ENCODE results near the gene PODXL2. TPM values are rescaled to one million over a fixed set of nuclear protein-coding genes. Genes with fewer than 3 reads are reported as not detected.

The PODXL2 gene
- total RNA-seq, 1 experiment from 2014 or later: 5.7 TPM

GRCh38 chr3:127714866-127715265 lies 85.9 kb downstream of the PODXL2 start:
- BruUV-seq (replicated peaks): no TSS peak
- no peak for DNase-seq (ENCODE audit: low read depth, low spot score)
- ChIA-PET RAD21 (ENCODE audit: low non-redundant PET in 1 of 2, low total read pairs in 2 of 2, uncharacterized antibody in 2 of 2, unreplicated experiment in 2 of 2) (no interaction called here), POLR2A (no interaction called here), CTCF (no interaction called here)
- Histone ChIP-seq H3K36me3 (ENCODE audit: control insufficient read depth in 1 of 2, insufficient read depth in 2 of 2, low read length in 2 of 2) (no peaks in the 10 kb centered on the region), H3K4me1 (ENCODE audit: control insufficient read depth in 1 of 2, insufficient read depth in 2 of 2, low read length in 2 of 2) (peaks cover 0 to 8% of the 10 kb centered on the region in 2 experiments; a peak in 1 of 4 replicates), H4K20me1 (ENCODE audit: insufficient read depth) (no peaks in the 10 kb centered on the region), H3K79me2 (ENCODE audit: insufficient read depth, low read length) (no peaks in the 10 kb centered on the region), H2AFZ (ENCODE audit: low read depth, low read length, poor library complexity, severe bottlenecking) (no peak overlapping the region), H3K9ac (ENCODE audit: low read length) (no peak overlapping the region), H3K27me3 (ENCODE audit: insufficient read depth, low read length) (no peaks in the 10 kb centered on the region), H3K9me2 (ENCODE audit: insufficient read depth) (no peaks in the 10 kb centered on the region), H3K4me3 (replicated peaks in 1 of 2; ENCODE audit: low read depth in 1 of 2, low read length in 2 of 2) (no peak overlapping the region), H3K9me3 (ENCODE audit: control insufficient read depth in 1 of 2, insufficient read depth in 1 of 2, low read depth in 1 of 2, low read length in 2 of 2) (no peaks in the 10 kb centered on the region), H3K27ac (ENCODE audit: low read depth, low read length) (no peak overlapping the region), H3K4me2 (ENCODE audit: low read length) (no peak overlapping the region)
- no peak for ATAC-seq
- no peak for TF ChIP-seq MAX (IDR thresholded peaks at IDR 0.05)
- TF ChIP-seq TCF7L2 (IDR thresholded peaks at IDR 0.05; ENCODE audit: borderline replicate concordance, extremely low read depth, insufficient read depth, insufficient read length): no peak
- no peak for TF ChIP-seq CEBPB (IDR thresholded peaks at IDR 0.05; ENCODE audit: low read depth)
- TF ChIP-seq ZFX (IDR thresholded peaks at IDR 0.05): no peak
- TF ChIP-seq CTCF (IDR thresholded peaks at IDR 0.05 in 2 of 3, conservative IDR thresholded peaks at IDR 0.05 in 1 of 3; ENCODE audit: borderline replicate concordance in 1 of 3, insufficient read depth in 1 of 3, low read depth in 2 of 3, low read length in 2 of 3): no peak
- TF ChIP-seq RAD21 (IDR thresholded peaks at IDR 0.05; ENCODE audit: low read depth): no peak
- no peak for TF ChIP-seq POLR2AphosphoS5 (IDR thresholded peaks at IDR 0.05; ENCODE audit: low read depth, low read length)
- intact Hi-C loops (cut with micrococcal nuclease): no loop called here

- H3K27ac ChIP-seq (ENCODE audit: low read depth, low read length): no peak overlapping the region
- no peak for TF ChIP-seq MAX (IDR thresholded peaks at IDR 0.05)
- TF ChIP-seq FOSL1 (IDR thresholded peaks at IDR 0.05; ENCODE audit: low read depth): no peak
- no peak for TF ChIP-seq SP1 (IDR thresholded peaks at IDR 0.05; ENCODE audit: low read depth)
- TF ChIP-seq RAD21 (IDR thresholded peaks at IDR 0.05; ENCODE audit: low read depth): no peak
- no peak for TF ChIP-seq ELF1 (IDR thresholded peaks at IDR 0.05; ENCODE audit: borderline replicate concordance, low read depth)
- no peak for TF ChIP-seq ATF3 (IDR thresholded peaks at IDR 0.05)
- TF ChIP-seq CEBPB (IDR thresholded peaks at IDR 0.05; ENCODE audit: low read depth): no peak
- no peak for TF ChIP-seq POLR2AphosphoS5 (IDR thresholded peaks at IDR 0.05; ENCODE audit: low read depth, low read length)
- TF ChIP-seq POLR2A (IDR thresholded peaks at IDR 0.05; ENCODE audit: borderline replicate concordance, extremely low read depth, insufficient read depth, insufficient read length): no peak
- no peak for TF ChIP-seq SIN3A (IDR thresholded peaks at IDR 0.05; ENCODE audit: low read depth)
- no peak overlapping the region for H2AFZ ChIP-seq (ENCODE audit: low read depth, low read length, poor library complexity, severe bottlenecking)
- no peaks in the 10 kb centered on the region for H4K20me1 ChIP-seq (ENCODE audit: insufficient read depth)
- H3K4me1 ChIP-seq (ENCODE audit: control insufficient read depth in 1 of 2, insufficient read depth in 2 of 2, low read length in 2 of 2): peaks cover 0 to 5% of the 10 kb centered on the region in 2 experiments; a peak in 1 of 4 replicates
- POLR2A ChIA-PET: no interaction called here
- DNase-seq (ENCODE audit: low read depth, low spot score): no peak
- no peak overlapping the region for H3K4me3 ChIP-seq (replicated peaks in 1 of 2; ENCODE audit: low read depth in 1 of 2, low read length in 2 of 2)
- no peak for ATAC-seq
- RAD21 ChIA-PET (ENCODE audit: low non-redundant PET in 1 of 2, low total read pairs in 2 of 2, uncharacterized antibody in 2 of 2, unreplicated experiment in 2 of 2): no interaction called here
- no peaks in the 10 kb centered on the region for H3K9me3 ChIP-seq (ENCODE audit: control insufficient read depth in 1 of 2, insufficient read depth in 1 of 2, low read depth in 1 of 2, low read length in 2 of 2)
- intact Hi-C loops (cut with micrococcal nuclease): no loop called here
- H3K36me3 ChIP-seq (ENCODE audit: control insufficient read depth in 1 of 2, insufficient read depth in 2 of 2, low read length in 2 of 2): no peaks in the 10 kb centered on the region
- no peaks in the 10 kb centered on the region for H3K79me2 ChIP-seq (ENCODE audit: insufficient read depth, low read length)
- H3K9ac ChIP-seq (ENCODE audit: low read length): no peak overlapping the region
- H3K9me2 ChIP-seq (ENCODE audit: insufficient read depth): no peaks in the 10 kb centered on the region
- CTCF ChIA-PET: no interaction called here
- no peaks in the 10 kb centered on the region for H3K27me3 ChIP-seq (ENCODE audit: insufficient read depth, low read length)
- H3K4me2 ChIP-seq (ENCODE audit: low read length): no peak overlapping the region
- BruUV-seq (replicated peaks): no TSS peak
These were observed 86.5 kb downstream of the PODXL2 start for GRCh38 chr3:127715532-127715931.
